ENCODE data around the gene ANKIB1. TPM values are rescaled to one million over a fixed set of nuclear protein-coding genes. Genes with fewer than 3 reads are reported as not detected.

ANKIB1 gene
- total and polyA plus RNA-seq, 10 donors, result 9.0 to 75.3 (median 44.5) TPM

DNA sequence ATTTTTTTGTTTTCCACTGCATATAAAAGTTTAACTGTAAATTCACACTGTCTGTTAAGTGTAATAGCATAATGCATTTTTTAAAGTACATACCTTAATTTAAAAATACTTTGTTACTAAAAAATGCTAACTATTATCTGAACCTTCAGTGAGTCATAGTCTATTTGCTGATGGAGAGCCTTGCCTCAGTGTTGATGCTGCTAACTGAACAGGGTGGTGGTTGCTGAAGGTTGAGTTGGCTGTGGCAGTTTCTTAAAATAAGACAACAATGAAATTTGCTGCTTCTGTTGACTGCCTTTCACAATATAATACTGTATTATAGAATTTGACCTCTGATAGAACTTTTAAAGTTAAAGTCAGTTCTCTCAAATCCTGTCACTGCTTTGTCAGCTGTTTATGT lies 129.2 kb downstream of the ANKIB1 start:
- no peak for TF ChIP-seq POLR2A (IDR thresholded peaks at IDR 0.05)
- no peak for TF ChIP-seq POLR2AphosphoS5 (IDR thresholded peaks at IDR 0.05)
- TF ChIP-seq, protein P1, sequence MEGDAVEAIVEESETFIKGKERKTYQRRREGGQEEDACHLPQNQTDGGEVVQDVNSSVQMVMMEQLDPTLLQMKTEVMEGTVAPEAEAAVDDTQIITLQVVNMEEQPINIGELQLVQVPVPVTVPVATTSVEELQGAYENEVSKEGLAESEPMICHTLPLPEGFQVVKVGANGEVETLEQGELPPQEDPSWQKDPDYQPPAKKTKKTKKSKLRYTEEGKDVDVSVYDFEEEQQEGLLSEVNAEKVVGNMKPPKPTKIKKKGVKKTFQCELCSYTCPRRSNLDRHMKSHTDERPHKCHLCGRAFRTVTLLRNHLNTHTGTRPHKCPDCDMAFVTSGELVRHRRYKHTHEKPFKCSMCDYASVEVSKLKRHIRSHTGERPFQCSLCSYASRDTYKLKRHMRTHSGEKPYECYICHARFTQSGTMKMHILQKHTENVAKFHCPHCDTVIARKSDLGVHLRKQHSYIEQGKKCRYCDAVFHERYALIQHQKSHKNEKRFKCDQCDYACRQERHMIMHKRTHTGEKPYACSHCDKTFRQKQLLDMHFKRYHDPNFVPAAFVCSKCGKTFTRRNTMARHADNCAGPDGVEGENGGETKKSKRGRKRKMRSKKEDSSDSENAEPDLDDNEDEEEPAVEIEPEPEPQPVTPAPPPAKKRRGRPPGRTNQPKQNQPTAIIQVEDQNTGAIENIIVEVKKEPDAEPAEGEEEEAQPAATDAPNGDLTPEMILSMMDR (IDR thresholded peaks at IDR 0.05 in 8 of 11, conservative IDR thresholded peaks at IDR 0.05 in 3 of 11), result no peak
- Histone ChIP-seq H3K36me3 (peaks cover 0 to 70% (median 5%) of the 10 kb centered on the region in 6 donors), H3K27me3 (replicated peaks in 1 of 7) (no peaks in the 10 kb centered on the region), H3K9me3 (no peaks in the 10 kb centered on the region), H3K4me3 (no peak overlapping the region), H3K27ac (no peak overlapping the region), H3K4me1 (no peaks in the 10 kb centered on the region)
- intact Hi-C loops (cut with DNase I; ENCODE audit: low total_unique reads), result no loop called here
- no peak for DNase-seq

DNA sequence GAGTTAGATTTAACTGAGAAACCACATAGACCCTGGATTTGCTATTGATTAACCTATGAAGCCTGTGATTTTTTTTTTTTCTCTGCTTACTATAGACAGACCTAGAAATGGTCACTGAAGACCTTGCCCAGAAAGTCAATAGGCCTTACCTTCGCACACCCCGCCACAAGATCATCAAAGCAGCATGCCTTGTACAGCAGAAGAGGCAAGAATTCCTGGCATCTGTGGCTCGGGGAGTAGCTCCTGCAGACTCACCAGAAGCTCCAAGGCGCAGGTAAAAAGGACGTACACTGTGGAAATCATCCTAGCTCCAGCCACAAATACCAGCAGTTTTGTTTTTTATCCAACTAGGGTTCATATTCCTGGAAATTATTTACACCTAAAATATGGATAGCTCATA lies 145.3 kb downstream of the ANKIB1 start:
- Histone ChIP-seq H3K4me1 (no peaks in the 10 kb centered on the region), H3K27ac (no peak overlapping the region), H3K4me3 (no peak overlapping the region), H3K27me3 (replicated peaks in 1 of 7) (no peaks in the 10 kb centered on the region), H3K9me3 (no peaks in the 10 kb centered on the region), H3K36me3 (peaks cover 0 to 75% (median 21%) of the 10 kb centered on the region in 6 donors)
- no peak for TF ChIP-seq POLR2A (IDR thresholded peaks at IDR 0.05)
- TF ChIP-seq, protein P1 (IDR thresholded peaks at IDR 0.05 in 8 of 11, conservative IDR thresholded peaks at IDR 0.05 in 3 of 11), result no peak
- intact Hi-C loops (cut with DNase I; ENCODE audit: low total_unique reads), result no loop called here
- DNase-seq, result no peak
- WGBS, 5 donors, result 93 to 99% (median 97%) methylated on average over 5 of the region's 5 CpGs

DNA sequence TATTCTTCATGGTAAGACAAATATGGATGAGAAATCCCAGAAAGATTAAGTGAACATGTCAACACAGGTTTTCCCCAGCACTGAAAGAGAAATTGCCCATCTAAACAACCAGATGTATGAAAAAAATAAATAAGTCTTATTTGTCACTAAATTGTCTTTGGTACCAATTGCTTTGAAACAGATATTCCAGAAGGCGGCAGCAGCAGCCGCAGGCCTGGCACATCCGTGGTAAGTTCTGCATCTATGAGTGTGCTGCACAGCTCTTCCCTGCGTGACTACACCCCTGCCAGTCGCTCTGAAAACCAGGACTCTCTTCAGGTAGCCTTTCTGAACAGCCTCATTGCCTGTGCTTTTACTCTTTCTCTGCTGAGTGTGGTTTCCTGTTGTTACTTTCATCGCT lies 151.8 kb downstream of the ANKIB1 start:
- WGBS, 5 donors, result 92 to 97% (median 94%) methylated on average over 6 of the region's 6 CpGs
- Histone ChIP-seq H3K9me3 (no peaks in the 10 kb centered on the region), H3K4me1 (no peaks in the 10 kb centered on the region), H3K27me3 (replicated peaks in 1 of 7) (no peaks in the 10 kb centered on the region), H3K4me3 (no peak overlapping the region), H3K36me3 (peaks cover 0 to 68% (median 36%) of the 10 kb centered on the region in 6 donors), H3K27ac (no peak overlapping the region)
- DNase-seq, result no peak
- no peak for TF ChIP-seq POLR2AphosphoS5 (IDR thresholded peaks at IDR 0.05)
- TF ChIP-seq, protein P1 (IDR thresholded peaks at IDR 0.05 in 8 of 11, conservative IDR thresholded peaks at IDR 0.05 in 3 of 11), result no peak
- no peak for TF ChIP-seq POLR2A (IDR thresholded peaks at IDR 0.05)
- intact Hi-C loops (cut with DNase I; ENCODE audit: low total_unique reads), result no loop called here

DNA sequence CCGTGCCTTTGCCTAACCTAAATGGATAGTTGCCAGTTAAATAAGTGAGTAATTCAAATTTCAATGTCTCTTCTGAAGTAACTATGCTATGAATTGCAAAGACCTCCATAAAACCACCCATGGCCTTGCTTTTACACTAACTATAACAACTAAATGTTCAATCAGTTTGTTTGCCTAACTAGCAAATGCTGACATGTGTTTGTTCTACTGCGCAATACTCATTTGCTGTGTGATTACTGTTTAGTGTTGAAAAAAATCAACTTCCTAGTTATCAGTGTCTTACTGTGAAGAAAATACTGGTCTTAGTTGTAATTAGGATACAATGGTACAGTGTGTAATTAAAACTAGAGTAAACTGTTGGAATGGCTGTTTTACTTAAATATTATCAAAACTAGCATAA lies 154.2 kb downstream of the ANKIB1 start:
- intact Hi-C loops (cut with DNase I; ENCODE audit: low total_unique reads), result no loop called here
- H3K36me3 ChIP-seq, result peaks cover 0 to 73% (median 32%) of the 10 kb centered on the region in 6 donors
- 72 to 96% (median 88%) methylated on average over 2 of the region's 2 CpGs for WGBS, 5 donors

More for the DNA sequence above, 154.2 kb downstream of the ANKIB1 start:
- DNase-seq, result no peak
- Histone ChIP-seq H3K9me3 (no peaks in the 10 kb centered on the region), H3K4me1 (peaks cover 0 to 11% (median 0%) of the 10 kb centered on the region in 6 donors), H3K27ac (no peak overlapping the region), H3K27me3 (replicated peaks in 1 of 7) (no peaks in the 10 kb centered on the region), H3K4me3 (no peak overlapping the region)
- TF ChIP-seq POLR2AphosphoS5 (IDR thresholded peaks at IDR 0.05) (no peak), POLR2A (IDR thresholded peaks at IDR 0.05) (no peak)
- TF ChIP-seq, protein P1 (IDR thresholded peaks at IDR 0.05 in 8 of 11, conservative IDR thresholded peaks at IDR 0.05 in 3 of 11), result no peak
